ENCODE data around the gene CLOCK.

- no peak for TF ChIP-seq YY1 (IDR thresholded peaks at IDR 0.05; ENCODE audit: insufficient read depth, insufficient read length)
- TF ChIP-seq SUZ12 (IDR thresholded peaks at IDR 0.05; ENCODE audit: extremely low read depth, insufficient read depth, insufficient read length): no peak
Observed at GRCh38 chr4:55382488-55383003, 164.2 kb downstream of the CLOCK start.
